HCT116 (cell line): ENCODE results near the gene ADGRG7.

Experiments used
- JUND ChIP-seq: IDR thresholded peaks from 2 replicates; pipeline ENCODE4 v1.6.1; 2012
- SIN3A ChIP-seq: IDR thresholded peaks from 2 replicates; pipeline ENCODE4 v1.6.1; 2012; ENCODE audit warnings: low read depth

- TF ChIP-seq JUND = no peak
- TF ChIP-seq SIN3A = no peak
Measured at GRCh38 chr3:100611221-100611620, 1.8 kb downstream of the ADGRG7 start.
